CD14-positive monocyte (primary cell): Measurements from ENCODE around the gene PSAPL1. TPM values are rescaled to one million over a fixed set of nuclear protein-coding genes. Genes with fewer than 3 reads are reported as not detected.

Experiments used
- DNase-seq, 3 donors: peaks; one replicate each; pipeline ENCODE4 v3.0.0-alpha.2; 2011 to 2022
- H2AFZ ChIP-seq: 2 replicates; pipeline ENCODE4 v1.6.0; 2012; ENCODE audit warnings: mild to moderate bottlenecking, low read depth, low read length, inconsistent platforms; ENCODE audit not compliant: insufficient read depth, poor library complexity, severe bottlenecking
- H3K27ac ChIP-seq, 2 donors: 1 replicate in 1 of 2; 2 replicates in 1 of 2; pipeline ENCODE4 v1.5.1; 2012 to 2013; ENCODE audit warnings: low read length in 2 of 2, control low read depth in 1 of 2, inconsistent platforms in 1 of 2, low read depth in 1 of 2, mild to moderate bottlenecking in 1 of 2
- H3K27me3 ChIP-seq, 2 donors: one replicate each; pipeline versions ENCODE4 v1.6.0 to v1.6.1; 2011 to 2013; ENCODE audit warnings: low read length in 2 of 2; ENCODE audit not compliant: control insufficient read depth in 2 of 2, insufficient read depth in 2 of 2
- H3K36me3 ChIP-seq, 2 donors: replicated peaks in 1 of 2; 1 replicate in 1 of 2; 2 replicates in 1 of 2; pipeline versions ENCODE4 v1.5.1 to v1.6.1; 2012 to 2013; ENCODE audit warnings: low read length in 2 of 2, control low read depth in 1 of 2, inconsistent platforms in 1 of 2, mild to moderate bottlenecking in 1 of 2; ENCODE audit not compliant: insufficient read depth in 2 of 2, control insufficient read depth in 1 of 2
- H3K4me1 ChIP-seq, 2 donors: 1 replicate in 1 of 2; 2 replicates in 1 of 2; pipeline versions ENCODE4 v1.5.1 to v1.6.1; 2012 to 2013; ENCODE audit warnings: low read length in 2 of 2, control low read depth in 1 of 2, inconsistent platforms in 1 of 2, mild to moderate bottlenecking in 1 of 2, moderate library complexity in 1 of 2; ENCODE audit not compliant: insufficient read depth in 2 of 2, control insufficient read depth in 1 of 2
- H3K4me2 ChIP-seq: replicated peaks from 2 replicates; pipeline ENCODE3; 2012; ENCODE audit warnings: low read length, moderate library complexity, mild to moderate bottlenecking; ENCODE audit not compliant: poor library complexity, severe bottlenecking; ENCODE audit errors: extremely low read depth
- H3K4me3 ChIP-seq, 3 experiments: fragments of 200-600 bp in 1 of 3; sonication (generic) in 1 of 3; replicated peaks in 1 of 3; 1 replicate in 2 of 3; 2 replicates in 1 of 3; pipeline ENCODE4 v1.5.1; 2011 to 2013; ENCODE audit warnings: low read length in 3 of 3, mild to moderate bottlenecking in 3 of 3, control low read depth in 2 of 3, low read depth in 2 of 3, inconsistent platforms in 1 of 3, moderate library complexity in 1 of 3
- H3K79me2 ChIP-seq: 2 replicates; pipeline ENCODE4 v1.6.0; 2012; ENCODE audit warnings: mild to moderate bottlenecking, control low read depth, inconsistent platforms, low read length, moderate library complexity; ENCODE audit not compliant: insufficient read depth
- H3K9ac ChIP-seq: 2 replicates; pipeline ENCODE4 v1.6.0; 2017; ENCODE audit warnings: low read length, mild to moderate bottlenecking; ENCODE audit not compliant: insufficient read depth, poor library complexity, severe bottlenecking
- H3K9me3 ChIP-seq, 2 donors: replicated peaks in 1 of 2; 1 replicate in 1 of 2; 2 replicates in 1 of 2; pipeline versions ENCODE4 v1.5.1 to v1.6.1; 2012 to 2013; ENCODE audit warnings: low read length in 2 of 2, control low read depth in 1 of 2; ENCODE audit not compliant: control insufficient read depth in 1 of 2, insufficient read depth in 1 of 2
- H4K20me1 ChIP-seq: 2 replicates; pipeline ENCODE4 v1.6.0; 2012; ENCODE audit warnings: mild to moderate bottlenecking, low read length, control low read depth, moderate library complexity; ENCODE audit not compliant: insufficient read depth
- H3K27ac Mint-ChIP-seq, 7 donors: one replicate each; pipeline ENCODE4 v1.8.0; 2020; ENCODE audit warnings: mild to moderate bottlenecking in 7 of 7, mixed read lengths in 7 of 7, moderate library complexity in 6 of 7, inconsistent platforms in 2 of 7
- H3K27me3 Mint-ChIP-seq, 3 donors: one replicate each; pipeline ENCODE4 v1.8.0; 2021 to 2022; ENCODE audit warnings: low read depth in 3 of 3, mild to moderate bottlenecking in 3 of 3, mixed read lengths in 3 of 3, moderate library complexity in 3 of 3, inconsistent platforms in 1 of 3
- H3K36me3 Mint-ChIP-seq, 2 donors: one replicate each; pipeline ENCODE4 v1.8.0; 2020; ENCODE audit warnings: mixed read lengths in 2 of 2, inconsistent platforms in 1 of 2, mild to moderate bottlenecking in 1 of 2
- H3K4me1 Mint-ChIP-seq: one replicate; pipeline ENCODE4 v1.8.0; 2020; ENCODE audit warnings: mild to moderate bottlenecking, mixed read lengths
- H3K4me3 Mint-ChIP-seq, 2 donors: one replicate each; pipeline ENCODE4 v1.8.0; 2020; ENCODE audit warnings: mild to moderate bottlenecking in 2 of 2, mixed read lengths in 2 of 2, moderate library complexity in 1 of 2
- H3K9me3 Mint-ChIP-seq, 7 donors: one replicate each; pipeline ENCODE4 v1.8.0; 2020 to 2022; ENCODE audit warnings: mixed read lengths in 7 of 7, mild to moderate bottlenecking in 6 of 7, moderate library complexity in 6 of 7, inconsistent platforms in 2 of 7
- WGBS: methylation state at CpG from one replicate; pipeline ENCODE4 v1.1.5; 2013; ENCODE audit warnings: missing lambda C conversion rate; ENCODE audit not compliant: insufficient coverage; 5-methylcytosine and 5-hydroxymethylcytosine counted together
- intact Hi-C, 2 donors: fragments of 100-400 bp; cut with micrococcal nuclease; formaldehyde crosslinking; loops; one replicate each; pipeline versions ENCODE4 v1.15.0 to v1.15.1; 2023
- polyA plus RNA-seq, 3 donors: library from polyadenylated mRNA; depleted of rRNA in 1 of 3; unstranded in 2 of 3; stranded (reverse) in 1 of 3; fragments of 300-500 nt in 2 of 3; fragments of >200 nt in 1 of 3; fragmentation: Illumina TruSeq in 2 of 3; gene quantifications; 1 replicate in 2 of 3; 2 replicates in 1 of 3; pipeline ENCODE4 v1.2.3, GENCODE V29; 2012 to 2021
- TF ChIP-seq, protein P1 (sequence below): fragments of 200-600 bp; IDR thresholded peaks from one replicate; pipeline ENCODE4 v1.8.0; 2022; ENCODE audit warnings: antibody characterized with exemption, mild to moderate bottlenecking

PSAPL1 gene
- polyA plus RNA-seq, 3 donors: not detected

DNA sequence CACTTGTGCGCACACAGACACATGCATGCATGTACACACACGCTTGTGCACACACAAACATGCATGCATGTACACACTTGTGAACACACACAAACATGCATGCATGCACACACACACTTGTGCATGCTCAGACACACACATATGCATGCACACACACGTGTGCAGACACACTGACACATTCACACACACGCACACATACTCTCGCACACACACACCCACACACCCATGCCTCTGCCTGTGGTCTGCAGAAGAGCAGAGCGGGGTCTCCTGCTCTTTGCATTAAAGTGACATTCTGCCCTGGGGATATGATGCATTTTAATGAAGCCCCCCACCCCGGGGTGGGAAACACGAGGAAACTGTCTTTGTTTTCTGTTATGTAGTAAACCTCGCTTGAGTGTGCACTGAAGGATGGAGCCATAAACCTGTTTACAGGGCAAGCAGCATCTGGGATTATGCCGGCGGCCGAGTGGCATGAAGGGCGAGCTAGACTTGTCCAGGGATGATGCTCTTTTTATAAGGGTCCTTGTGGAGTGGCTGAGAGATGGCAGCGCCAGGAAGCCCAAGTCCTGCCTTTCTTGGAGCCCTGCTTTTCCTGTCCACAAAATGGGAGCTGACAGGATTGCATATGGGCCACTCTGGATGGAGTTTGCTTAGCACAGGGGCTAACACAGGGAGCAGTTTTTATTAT is 17.8 kb downstream of the PSAPL1 start:
- Histone ChIP-seq H3K4me2 (no peak overlapping the region), H3K4me3 (no peak overlapping the region), H2AFZ (no peak overlapping the region), H3K4me1 (no peaks in the 10 kb centered on the region), H3K27ac (no peak overlapping the region), H4K20me1 (no peaks in the 10 kb centered on the region), H3K9ac (no peak overlapping the region), H3K9me3 (peaks cover 4 to 7% of the 10 kb centered on the region in 2 donors), H3K79me2 (no peaks in the 10 kb centered on the region), H3K27me3 (peaks cover 0 to 5% of the 10 kb centered on the region in 2 donors), H3K36me3 (no peaks in the 10 kb centered on the region)
- TF ChIP-seq, protein P1, sequence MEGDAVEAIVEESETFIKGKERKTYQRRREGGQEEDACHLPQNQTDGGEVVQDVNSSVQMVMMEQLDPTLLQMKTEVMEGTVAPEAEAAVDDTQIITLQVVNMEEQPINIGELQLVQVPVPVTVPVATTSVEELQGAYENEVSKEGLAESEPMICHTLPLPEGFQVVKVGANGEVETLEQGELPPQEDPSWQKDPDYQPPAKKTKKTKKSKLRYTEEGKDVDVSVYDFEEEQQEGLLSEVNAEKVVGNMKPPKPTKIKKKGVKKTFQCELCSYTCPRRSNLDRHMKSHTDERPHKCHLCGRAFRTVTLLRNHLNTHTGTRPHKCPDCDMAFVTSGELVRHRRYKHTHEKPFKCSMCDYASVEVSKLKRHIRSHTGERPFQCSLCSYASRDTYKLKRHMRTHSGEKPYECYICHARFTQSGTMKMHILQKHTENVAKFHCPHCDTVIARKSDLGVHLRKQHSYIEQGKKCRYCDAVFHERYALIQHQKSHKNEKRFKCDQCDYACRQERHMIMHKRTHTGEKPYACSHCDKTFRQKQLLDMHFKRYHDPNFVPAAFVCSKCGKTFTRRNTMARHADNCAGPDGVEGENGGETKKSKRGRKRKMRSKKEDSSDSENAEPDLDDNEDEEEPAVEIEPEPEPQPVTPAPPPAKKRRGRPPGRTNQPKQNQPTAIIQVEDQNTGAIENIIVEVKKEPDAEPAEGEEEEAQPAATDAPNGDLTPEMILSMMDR: no peak
- WGBS: 85% methylated on average over 8 of the region's 14 CpGs
- no peak for DNase-seq
- no peak overlapping the region for H3K4me3 Mint-ChIP-seq
- peaks cover 6 to 11% (median 9%) of the 10 kb centered on the region in 7 donors for H3K9me3 Mint-ChIP-seq
- intact Hi-C loops: no loop called here
- H3K27me3 Mint-ChIP-seq: peaks cover 14 to 20% (median 16%) of the 10 kb centered on the region in 3 donors
- no peaks in the 10 kb centered on the region for H3K4me1 Mint-ChIP-seq
- no peaks in the 10 kb centered on the region for H3K36me3 Mint-ChIP-seq
- no peak overlapping the region for H3K27ac Mint-ChIP-seq

DNA sequence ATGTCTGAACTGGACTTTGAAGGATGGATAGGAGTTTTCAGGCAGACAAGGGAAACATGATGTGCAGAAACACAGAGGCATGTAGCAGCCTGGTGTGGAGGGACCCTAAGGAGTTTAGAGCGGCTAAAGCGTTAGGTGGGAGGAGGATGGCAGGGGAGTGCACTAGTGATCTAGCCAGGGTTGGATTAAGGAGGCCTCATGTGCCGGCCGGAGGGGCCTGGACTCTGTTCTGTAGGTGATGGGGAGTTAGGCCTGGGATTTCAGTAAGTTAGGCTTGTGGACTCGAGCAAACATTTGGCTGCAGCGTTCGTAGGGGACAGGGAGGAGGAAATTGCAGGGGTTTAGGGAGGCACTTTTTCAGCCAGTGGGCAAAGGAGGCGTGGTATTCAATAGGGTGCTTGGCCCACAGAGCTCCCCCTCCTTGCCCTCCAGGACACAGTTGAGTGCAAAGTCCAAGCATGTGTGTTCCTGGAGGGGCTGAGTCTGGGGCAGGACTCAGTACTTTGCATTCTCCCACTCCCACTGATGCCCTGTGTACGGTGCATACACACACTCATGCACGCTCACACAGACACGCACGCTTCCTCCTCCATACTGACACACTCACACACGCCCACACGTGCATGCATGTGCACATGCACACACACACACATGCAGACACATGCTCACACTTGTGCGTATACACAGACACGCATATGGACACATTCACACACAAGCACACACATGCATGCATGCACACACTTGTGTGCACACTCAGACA is 18.6 kb downstream of the PSAPL1 start:
- 83% methylated on average over 15 of the region's 16 CpGs for WGBS
- no peak overlapping the region for H2AFZ ChIP-seq
- H3K4me1 ChIP-seq: no peaks in the 10 kb centered on the region
- H3K9me3 ChIP-seq: peaks cover 4 to 7% of the 10 kb centered on the region in 2 donors
- no peaks in the 10 kb centered on the region for H3K79me2 ChIP-seq
- peaks cover 6 to 14% (median 10%) of the 10 kb centered on the region in 7 donors for H3K9me3 Mint-ChIP-seq
- H3K36me3 ChIP-seq: no peaks in the 10 kb centered on the region
- intact Hi-C loops: no loop called here
- no peak overlapping the region for H3K4me3 ChIP-seq
- no peaks in the 10 kb centered on the region for H3K36me3 Mint-ChIP-seq
- TF ChIP-seq, protein P1: no peak
- H3K27ac ChIP-seq: no peak overlapping the region
- peaks cover 0 to 5% of the 10 kb centered on the region in 2 donors for H3K27me3 ChIP-seq
- peaks cover 12 to 22% (median 21%) of the 10 kb centered on the region in 3 donors for H3K27me3 Mint-ChIP-seq
- no peak overlapping the region for H3K27ac Mint-ChIP-seq
- DNase-seq: no peak
- no peak overlapping the region for H3K9ac ChIP-seq
- H3K4me2 ChIP-seq: no peak overlapping the region
- H3K4me1 Mint-ChIP-seq: no peaks in the 10 kb centered on the region
- no peak overlapping the region for H3K4me3 Mint-ChIP-seq
- no peaks in the 10 kb centered on the region for H4K20me1 ChIP-seq
